Superior temporal gyrus (tissue), 1 donor: ENCODE measurements around the gene DOC2A.

ENCODE experiments used
- DNase-seq: peaks from one replicate; pipeline ENCODE4 v3.0.0-alpha.2; 2016; ENCODE audit errors: extremely low spot score

DOC2A gene

DNA sequence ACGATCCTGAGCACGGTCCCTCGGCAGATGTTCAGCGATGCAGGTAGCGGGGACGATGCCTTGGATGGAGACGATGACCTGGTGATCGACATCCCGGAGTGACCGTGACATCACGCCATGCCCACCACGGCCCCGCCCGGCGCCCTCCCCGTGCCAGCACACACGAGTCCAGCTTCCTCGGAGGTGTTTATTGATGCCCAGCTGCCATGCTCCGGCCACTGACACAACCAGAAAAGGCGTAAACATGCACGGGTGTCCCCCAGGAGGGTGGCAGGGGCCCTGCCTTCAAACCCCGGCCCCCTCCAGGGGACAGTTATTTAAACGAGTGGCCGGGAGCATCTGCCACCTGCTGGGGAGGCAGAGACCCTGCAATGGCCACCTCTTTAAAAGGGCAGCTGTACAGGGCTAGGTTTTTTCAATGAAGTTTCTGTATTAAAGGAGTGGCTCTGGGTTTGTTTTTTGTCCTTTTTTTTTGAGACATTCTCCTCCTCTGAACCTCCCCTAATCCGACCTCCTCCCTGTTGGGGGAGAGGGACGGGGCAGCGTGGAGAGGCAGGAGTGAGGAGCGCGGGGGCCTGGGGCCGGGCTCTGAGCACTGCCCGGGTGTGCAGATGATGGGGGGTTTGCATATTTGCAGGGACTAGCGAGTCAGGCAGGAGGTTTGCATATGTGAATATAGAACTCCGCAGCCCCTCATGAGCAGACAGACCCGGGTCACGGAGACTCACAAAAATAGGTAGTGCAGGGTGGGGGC is 5.3 kb downstream of the DOC2A start:
- DNase-seq: no peak

- no peak for DNase-seq
These were observed 6.0 kb downstream of the DOC2A start for GRCh38 chr16:30004811-30005242.

- no peak for DNase-seq
These were observed 6.4 kb downstream of the DOC2A start for GRCh38 chr16:30004424-30004776.

DNA sequence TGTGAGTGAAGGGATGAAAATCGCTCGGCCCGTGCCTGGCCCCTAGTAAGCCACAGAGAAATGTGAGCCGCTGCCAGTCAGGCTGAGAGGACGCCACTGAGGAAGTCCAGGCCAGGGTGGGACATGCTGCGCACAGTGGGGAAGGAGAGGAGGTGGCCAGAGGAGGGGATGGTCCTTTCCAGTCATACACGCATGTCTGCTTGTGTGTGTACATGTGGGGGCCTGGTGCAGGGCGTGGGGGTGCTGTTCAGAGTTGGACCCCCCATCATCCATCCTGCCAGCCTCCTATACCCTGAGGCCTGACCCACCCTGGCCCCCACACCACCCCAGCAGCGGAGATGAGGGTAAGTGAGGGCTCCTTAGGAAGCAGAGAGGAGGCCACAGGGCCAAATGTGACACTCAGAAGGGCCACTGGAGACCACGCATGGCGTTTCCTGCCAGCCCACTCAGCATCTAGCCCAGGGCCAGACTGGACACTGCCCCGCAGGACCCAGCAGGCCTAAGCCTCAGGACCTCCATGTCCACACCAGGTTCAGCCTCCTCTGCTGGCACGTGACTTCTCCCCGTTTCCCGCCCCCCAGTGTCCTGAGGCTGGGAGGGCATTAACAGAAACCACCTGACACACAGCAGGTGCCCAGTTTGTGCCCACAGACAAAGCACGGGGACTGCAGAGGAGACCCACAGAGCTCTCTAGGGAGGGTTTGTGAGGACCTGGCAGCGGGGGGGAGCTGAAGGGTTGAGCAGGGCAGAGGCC is 7.0 kb downstream of the DOC2A start:
- no peak for DNase-seq

DNA sequence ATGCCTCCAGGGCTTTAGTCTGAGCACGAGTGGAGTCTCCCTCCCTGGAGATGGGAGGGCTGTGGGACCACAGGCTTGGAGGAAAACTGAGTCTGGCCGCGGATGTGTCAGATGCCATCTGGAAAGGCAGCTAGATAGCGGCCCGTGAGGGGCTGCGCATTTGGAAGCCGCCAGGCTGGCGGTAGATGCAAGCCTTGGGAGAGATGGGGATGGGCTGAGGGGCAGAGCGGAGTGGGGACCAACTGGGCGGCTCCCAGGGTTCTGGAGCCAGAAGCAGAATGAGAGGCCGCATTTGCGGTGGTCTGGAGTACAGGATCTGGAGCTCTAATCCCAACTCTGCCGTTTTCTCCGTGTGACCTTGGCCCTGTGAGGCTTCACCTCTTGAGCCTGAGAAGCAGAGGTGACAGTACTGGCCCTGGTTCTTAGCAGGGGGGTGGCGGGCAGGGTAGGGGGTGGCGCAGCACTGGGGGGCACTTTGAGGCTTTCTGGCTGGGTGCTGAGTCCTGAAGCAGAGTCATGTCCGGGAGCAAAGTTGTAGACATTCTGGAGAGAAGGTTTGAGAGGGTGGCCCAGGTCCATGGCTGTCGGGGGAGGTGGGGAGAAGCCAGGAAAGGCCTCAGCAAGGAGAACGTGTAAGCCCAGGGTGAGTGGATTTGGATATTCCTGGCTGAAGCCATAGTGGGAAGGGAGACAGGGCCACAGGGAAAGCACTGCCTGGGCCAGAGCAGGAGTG is 8.0 kb downstream of the DOC2A start:
- no peak for DNase-seq

- DNase-seq: no peak
These were observed 9.8 kb downstream of the DOC2A start for GRCh38 chr16:30000735-30001631.

- DNase-seq: no peak
These were observed 11.2 kb downstream of the DOC2A start for GRCh38 chr16:29999605-30000004.

- DNase-seq: no peak
These were observed 14.0 kb downstream of the DOC2A start for GRCh38 chr16:29996766-29997250.

DNA sequence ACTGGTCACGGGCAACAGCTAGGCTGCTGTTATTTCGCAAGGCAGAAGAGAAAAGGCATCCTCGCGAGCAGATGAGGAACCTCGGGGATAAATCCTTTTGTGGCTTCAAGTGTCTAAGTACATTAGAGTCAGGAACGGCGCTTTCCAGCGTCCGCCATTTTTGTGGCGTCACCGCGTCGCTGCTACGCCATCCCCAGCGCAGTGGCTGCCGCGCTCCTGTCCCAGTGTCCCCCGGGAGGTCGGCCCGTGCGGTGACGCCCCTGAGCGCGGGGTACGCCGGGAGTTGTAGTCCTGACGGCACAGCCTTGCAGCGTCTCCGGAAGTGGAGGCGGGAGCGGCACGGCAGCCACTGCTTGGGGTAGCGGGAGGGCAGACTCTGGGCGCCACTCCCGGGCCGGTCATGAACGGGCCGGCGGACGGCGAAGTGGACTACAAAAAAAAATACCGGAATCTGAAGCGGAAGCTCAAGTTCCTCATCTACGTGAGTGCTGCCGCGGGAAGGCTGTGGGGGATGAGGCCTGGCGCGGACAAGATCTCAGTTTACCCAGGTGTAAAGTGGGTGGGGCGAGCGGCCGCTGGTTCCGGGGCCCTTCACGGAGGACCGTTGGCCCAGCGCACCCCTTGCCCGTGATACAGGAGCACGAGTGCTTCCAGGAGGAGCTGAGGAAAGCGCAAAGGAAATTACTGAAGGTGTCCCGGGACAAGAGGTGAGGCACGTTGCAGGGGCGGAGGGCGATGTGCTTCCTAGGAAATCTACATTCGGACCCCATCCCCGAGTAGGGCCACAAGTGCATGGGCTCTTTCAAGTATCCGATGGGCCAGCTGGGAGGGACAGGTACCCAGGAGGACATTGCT is 14.7 kb downstream of the DOC2A start, which contains the start of gene INO80E:
INO80E (plus strand) TSS at position 331 of the 855 bp plus-strand sequence; CDS start at position 401, 70 bp downstream.
- DNase-seq: peak; percentile 99

DNA sequence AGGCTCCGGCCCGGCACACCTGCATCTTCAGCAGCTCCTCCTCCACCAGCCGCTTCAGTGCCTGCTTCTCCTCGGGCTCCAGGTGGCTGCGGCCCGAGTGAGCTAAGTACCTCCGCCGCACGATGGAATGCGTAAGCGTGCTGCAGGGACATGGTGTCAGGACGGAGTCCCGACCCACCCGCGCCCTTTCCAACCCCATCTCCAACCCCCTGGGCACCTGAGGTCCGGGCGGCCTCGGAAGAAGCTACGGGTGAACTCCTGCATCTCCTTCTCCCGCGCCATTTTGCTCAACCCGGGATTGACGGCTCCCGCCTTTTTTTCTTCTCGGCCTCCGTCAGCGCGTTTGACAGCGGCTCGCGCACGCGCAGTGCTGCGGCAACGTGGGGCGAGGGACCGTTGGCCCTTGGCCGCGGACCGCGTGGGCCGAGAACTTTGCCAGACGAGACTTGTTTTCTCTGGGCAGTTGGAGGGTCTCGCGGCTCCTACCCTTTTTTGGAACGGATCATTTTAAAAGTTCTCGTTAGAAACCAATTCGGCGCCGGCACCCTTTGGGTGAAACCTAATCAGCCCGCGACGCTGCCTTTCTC is 15.4 kb downstream of the DOC2A start, which contains the start of gene HIRIP3:
HIRIP3 (minus strand) TSS at position 294 of the 587 bp plus-strand sequence; CDS start at position 282, 12 bp downstream.
- DNase-seq: peak; percentile 94

DNA sequence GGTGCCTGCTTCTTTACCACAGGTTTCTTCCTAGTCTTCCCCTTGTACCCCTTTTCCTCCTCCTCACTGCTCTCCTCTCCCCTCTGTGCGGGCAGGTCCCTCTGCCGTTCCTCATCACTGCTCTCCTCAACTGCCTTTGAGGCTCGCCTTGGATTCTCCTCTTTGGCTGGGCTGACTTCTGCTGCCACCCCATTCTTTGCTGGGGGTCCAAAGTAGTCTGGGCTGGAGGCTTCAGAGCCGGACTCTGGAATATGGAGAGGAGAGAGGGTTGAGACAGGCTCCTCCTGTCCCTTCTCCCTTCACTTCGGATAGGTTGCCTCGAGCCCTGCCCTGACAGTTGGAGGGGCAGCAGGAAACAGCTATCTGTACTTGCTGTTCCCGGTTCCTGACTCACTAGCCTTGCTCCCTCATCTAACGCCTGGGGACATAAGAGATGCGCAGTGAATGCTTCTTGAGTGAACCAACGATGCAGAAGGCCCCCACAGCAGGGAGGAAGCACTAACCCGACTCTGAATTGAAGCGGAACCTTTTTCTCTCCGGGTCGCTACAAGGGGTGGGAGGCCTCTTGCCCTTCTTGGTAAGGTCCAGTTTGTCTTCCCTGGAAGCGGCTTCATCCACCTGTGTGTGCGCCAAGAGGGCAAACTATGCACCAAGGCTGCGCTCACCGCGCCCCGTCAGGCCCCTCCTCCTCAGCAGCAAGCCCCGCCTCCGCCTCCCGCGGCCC is 16.1 kb downstream of the DOC2A start:
- DNase-seq: peak; percentile 20

- DNase-seq: no peak
These were observed 16.8 kb downstream of the DOC2A start for GRCh38 chr16:29993903-29994599.

GRCh38 chr16:29993191-29993902 is 17.5 kb downstream of the DOC2A start:
- DNase-seq: no peak

GRCh38 chr16:29992344-29992967 is 18.4 kb downstream of the DOC2A start:
- DNase-seq: no peak

DNA sequence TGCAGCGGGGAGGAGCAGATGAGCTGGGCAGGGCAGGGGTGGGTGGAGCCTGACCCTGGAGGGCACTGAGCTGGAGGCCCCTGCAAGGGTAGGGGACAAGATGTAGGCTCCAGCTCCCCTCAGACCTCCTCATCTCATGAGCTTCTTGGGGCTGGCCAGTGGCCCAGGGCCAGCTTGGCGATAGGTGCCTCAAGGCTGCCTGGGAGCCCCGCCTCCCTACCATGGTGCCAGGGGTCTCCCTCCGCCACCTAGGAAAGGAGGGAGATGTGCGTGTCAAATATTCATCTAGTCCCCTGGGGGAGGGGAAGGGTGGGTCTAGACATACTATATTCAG is 19.3 kb downstream of the DOC2A start:
- no peak for DNase-seq

- DNase-seq: no peak
These were observed 19.8 kb downstream of the DOC2A start for GRCh38 chr16:29990883-29991570.

- no peak for DNase-seq
These were observed 20.8 kb downstream of the DOC2A start for GRCh38 chr16:29990034-29990433.
